Memory B cell (primary cell): Measurements from ENCODE around the gene NEURL1B.

Source experiments
- ATAC-seq: fragments of 150-1000 bp; cut with Tn5 transposase; 2 replicates; pipeline ENCODE4 v1.10.0; 2021; ENCODE audit warnings: low read depth, mild to moderate bottlenecking, moderate library complexity
- DNase-seq, 2 donors: peaks; one replicate each; pipeline ENCODE4 v3.0.0; 2022; ENCODE audit warnings: low spot score in 2 of 2
- H3K27ac Mint-ChIP-seq: one replicate; pipeline ENCODE4 v1.8.0; 2022; ENCODE audit warnings: mild to moderate bottlenecking, moderate library complexity, mixed read lengths
- H3K27me3 Mint-ChIP-seq: one replicate; pipeline ENCODE4 v1.8.0; 2022; ENCODE audit warnings: mixed read lengths
- H3K36me3 Mint-ChIP-seq: one replicate; pipeline ENCODE4 v1.8.0; 2022; ENCODE audit warnings: mild to moderate bottlenecking, mixed read lengths
- H3K4me1 Mint-ChIP-seq: one replicate; pipeline ENCODE4 v1.8.0; 2022; ENCODE audit warnings: mixed read lengths
- H3K4me3 Mint-ChIP-seq: one replicate; pipeline ENCODE4 v1.8.0; 2022; ENCODE audit warnings: mild to moderate bottlenecking, moderate library complexity, mixed read lengths
- H3K9me3 Mint-ChIP-seq: one replicate; pipeline ENCODE4 v1.8.0; 2022; ENCODE audit warnings: mixed read lengths

The NEURL1B gene

GRCh38 chr5:172715931-172716682 is 75.0 kb downstream of the NEURL1B start:
- peak overlapping the region; percentile 22 for H3K27ac Mint-ChIP-seq
- no peak for ATAC-seq
- no peaks in the 10 kb centered on the region for H3K9me3 Mint-ChIP-seq
- H3K27me3 Mint-ChIP-seq = peaks cover 11% of the 10 kb centered on the region
- no peak for DNase-seq
- no peak overlapping the region for H3K4me3 Mint-ChIP-seq
- no peaks in the 10 kb centered on the region for H3K36me3 Mint-ChIP-seq
- peaks cover 4% of the 10 kb centered on the region for H3K4me1 Mint-ChIP-seq

GRCh38 chr5:172716796-172717313 is 75.8 kb downstream of the NEURL1B start:
- Mint-ChIP-seq H3K27me3 (peaks cover 6% of the 10 kb centered on the region), H3K9me3 (no peaks in the 10 kb centered on the region), H3K36me3 (no peaks in the 10 kb centered on the region), H3K4me1 (peaks cover 4% of the 10 kb centered on the region), H3K4me3 (no peak overlapping the region), H3K27ac (peak overlapping the region; percentile 90)
- ATAC-seq (peak; percentile 78), DNase-seq (peak; percentile 88 to 93)

- Mint-ChIP-seq H3K9me3 (no peaks in the 10 kb centered on the region), H3K36me3 (no peaks in the 10 kb centered on the region), H3K4me3 (no peak overlapping the region), H3K27me3 (peaks cover 4% of the 10 kb centered on the region), H3K4me1 (peaks cover 4% of the 10 kb centered on the region), H3K27ac (peak overlapping the region; percentile 90)
- ATAC-seq (no peak), DNase-seq (no peak)
These were observed 76.6 kb downstream of the NEURL1B start for GRCh38 chr5:172717481-172718195.

GRCh38 chr5:172718527-172719114 is 77.6 kb downstream of the NEURL1B start:
- H3K27me3 Mint-ChIP-seq = peaks cover 3% of the 10 kb centered on the region
- no peaks in the 10 kb centered on the region for H3K36me3 Mint-ChIP-seq
- no peak overlapping the region for H3K4me3 Mint-ChIP-seq
- peaks cover 4% of the 10 kb centered on the region for H3K4me1 Mint-ChIP-seq
- H3K27ac Mint-ChIP-seq = no peak overlapping the region
- no peak for DNase-seq
- no peaks in the 10 kb centered on the region for H3K9me3 Mint-ChIP-seq
- ATAC-seq = no peak

GRCh38 chr5:172719211-172719610 is 78.1 kb downstream of the NEURL1B start:
- Mint-ChIP-seq H3K4me3 (no peak overlapping the region), H3K9me3 (no peaks in the 10 kb centered on the region), H3K36me3 (no peaks in the 10 kb centered on the region), H3K27me3 (peaks cover 3% of the 10 kb centered on the region), H3K4me1 (peaks cover 4% of the 10 kb centered on the region), H3K27ac (no peak overlapping the region)
- DNase-seq (no peak), ATAC-seq (no peak)

- H3K9me3 Mint-ChIP-seq = no peaks in the 10 kb centered on the region
- H3K27ac Mint-ChIP-seq = no peak overlapping the region
- no peaks in the 10 kb centered on the region for H3K36me3 Mint-ChIP-seq
- ATAC-seq (no peak), DNase-seq (no peak)
- H3K4me3 Mint-ChIP-seq = no peak overlapping the region
- peaks cover 3% of the 10 kb centered on the region for H3K27me3 Mint-ChIP-seq
- peaks cover 4% of the 10 kb centered on the region for H3K4me1 Mint-ChIP-seq
These were observed 79.6 kb downstream of the NEURL1B start for GRCh38 chr5:172720655-172721054.

- peaks cover 4% of the 10 kb centered on the region for H3K4me1 Mint-ChIP-seq
- no peak for ATAC-seq
- H3K9me3 Mint-ChIP-seq = no peaks in the 10 kb centered on the region
- H3K36me3 Mint-ChIP-seq = no peaks in the 10 kb centered on the region
- peaks cover 4% of the 10 kb centered on the region for H3K27me3 Mint-ChIP-seq
- H3K27ac Mint-ChIP-seq = no peak overlapping the region
- no peak for DNase-seq
- H3K4me3 Mint-ChIP-seq = no peak overlapping the region
These were observed 80.6 kb downstream of the NEURL1B start for GRCh38 chr5:172721455-172722326.

GRCh38 chr5:172722327-172722815 is 81.3 kb downstream of the NEURL1B start:
- no peak for ATAC-seq
- Mint-ChIP-seq H3K27me3 (peaks cover 4% of the 10 kb centered on the region), H3K4me1 (no peaks in the 10 kb centered on the region), H3K4me3 (no peak overlapping the region), H3K27ac (no peak overlapping the region), H3K36me3 (no peaks in the 10 kb centered on the region), H3K9me3 (no peaks in the 10 kb centered on the region)
- DNase-seq = no peak

- no peaks in the 10 kb centered on the region for H3K9me3 Mint-ChIP-seq
- DNase-seq (no peak), ATAC-seq (no peak)
- no peaks in the 10 kb centered on the region for H3K36me3 Mint-ChIP-seq
- H3K4me3 Mint-ChIP-seq = no peak overlapping the region
- H3K27ac Mint-ChIP-seq = no peak overlapping the region
- peaks cover 5% of the 10 kb centered on the region for H3K27me3 Mint-ChIP-seq
- H3K4me1 Mint-ChIP-seq = no peaks in the 10 kb centered on the region
These were observed 82.4 kb downstream of the NEURL1B start for GRCh38 chr5:172723508-172723907.

GRCh38 chr5:172724242-172725183 is 83.5 kb downstream of the NEURL1B start:
- no peaks in the 10 kb centered on the region for H3K9me3 Mint-ChIP-seq
- H3K4me3 Mint-ChIP-seq = no peak overlapping the region
- H3K27me3 Mint-ChIP-seq = peaks cover 5% of the 10 kb centered on the region
- H3K4me1 Mint-ChIP-seq = no peaks in the 10 kb centered on the region
- H3K36me3 Mint-ChIP-seq = no peaks in the 10 kb centered on the region
- ATAC-seq (no peak), DNase-seq (no peak)
- no peak overlapping the region for H3K27ac Mint-ChIP-seq

- H3K9me3 Mint-ChIP-seq = no peaks in the 10 kb centered on the region
- no peaks in the 10 kb centered on the region for H3K36me3 Mint-ChIP-seq
These were observed 84.2 kb downstream of the NEURL1B start for GRCh38 chr5:172725273-172725672.

GRCh38 chr5:172725785-172726184 is 84.7 kb downstream of the NEURL1B start:
- H3K36me3 Mint-ChIP-seq = no peaks in the 10 kb centered on the region
- H3K9me3 Mint-ChIP-seq = no peaks in the 10 kb centered on the region
- no peaks in the 10 kb centered on the region for H3K4me1 Mint-ChIP-seq
- H3K27me3 Mint-ChIP-seq = peaks cover 3% of the 10 kb centered on the region
- H3K4me3 Mint-ChIP-seq = no peak overlapping the region
- peak overlapping the region; percentile 9 for H3K27ac Mint-ChIP-seq
- no peak for ATAC-seq
- DNase-seq = no peak

More at GRCh38 chr5:172725273-172725672, 84.2 kb downstream of the NEURL1B start:
- Mint-ChIP-seq H3K27ac (no peak overlapping the region), H3K4me3 (no peak overlapping the region), H3K4me1 (no peaks in the 10 kb centered on the region), H3K27me3 (peaks cover 3% of the 10 kb centered on the region)
- DNase-seq = no peak
- no peak for ATAC-seq
